ENCODE results near the gene TCEAL8.

The TCEAL8 gene

GRCh38 chrX:103220511-103221323 lies 34.2 kb downstream of the TCEAL8 start:
- TF ChIP-seq REST (IDR thresholded peaks at IDR 0.05; ENCODE audit: insufficient read depth in 1 of 2, low read depth in 2 of 2, low read length in 2 of 2) (no peak), SIN3A (IDR thresholded peaks at IDR 0.05; ENCODE audit: borderline replicate concordance, insufficient read depth, low read length) (no peak), FOXP2 (optimal IDR thresholded peaks at IDR 0.05; ENCODE audit: borderline replicate concordance, extremely low read depth, extremely low read length, insufficient read depth) (no peak), POLR2AphosphoS5 (IDR thresholded peaks at IDR 0.05; ENCODE audit: low read depth, low read length) (no peak), TAF1 (IDR thresholded peaks at IDR 0.05; ENCODE audit: borderline replicate concordance, insufficient read depth, low read length) (no peak)

- TF ChIP-seq POLR2AphosphoS5 (IDR thresholded peaks at IDR 0.05; ENCODE audit: low read depth, low read length) (no peak), SIN3A (IDR thresholded peaks at IDR 0.05; ENCODE audit: borderline replicate concordance, insufficient read depth, low read length) (no peak), REST (IDR thresholded peaks at IDR 0.05; ENCODE audit: insufficient read depth in 1 of 2, low read depth in 2 of 2, low read length in 2 of 2) (no peak), TAF1 (IDR thresholded peaks at IDR 0.05; ENCODE audit: borderline replicate concordance, insufficient read depth, low read length) (no peak)
Observed at GRCh38 chrX:103215425-103215991, 39.4 kb downstream of the TCEAL8 start.

- TF ChIP-seq TAF1 (IDR thresholded peaks at IDR 0.05; ENCODE audit: borderline replicate concordance, insufficient read depth, low read length) (no peak), FOXP2 (optimal IDR thresholded peaks at IDR 0.05; ENCODE audit: borderline replicate concordance, extremely low read depth, extremely low read length, insufficient read depth) (no peak)
Observed at GRCh38 chrX:103214870-103215424, 40.0 kb downstream of the TCEAL8 start, which contains the start of gene BEX4. TSS of gene BEX4 (plus strand) at chrX:103215108. CDS start at chrX:103216154, 1,046 bp downstream.

GRCh38 chrX:103212749-103213457 lies 42.1 kb downstream of the TCEAL8 start:
- TF ChIP-seq POLR2AphosphoS5 (IDR thresholded peaks at IDR 0.05; ENCODE audit: low read depth, low read length), result no peak
- TF ChIP-seq REST (IDR thresholded peaks at IDR 0.05; ENCODE audit: insufficient read depth in 1 of 2, low read depth in 2 of 2, low read length in 2 of 2), result no peak
- no peak for TF ChIP-seq TAF1 (IDR thresholded peaks at IDR 0.05; ENCODE audit: borderline replicate concordance, insufficient read depth, low read length)
- no peak for TF ChIP-seq SIN3A (IDR thresholded peaks at IDR 0.05; ENCODE audit: borderline replicate concordance, insufficient read depth, low read length)
- no peak for TF ChIP-seq FOXP2 (optimal IDR thresholded peaks at IDR 0.05; ENCODE audit: borderline replicate concordance, extremely low read depth, extremely low read length, insufficient read depth)

GRCh38 chrX:103211012-103211715 lies 43.8 kb downstream of the TCEAL8 start:
- TF ChIP-seq TAF1 (IDR thresholded peaks at IDR 0.05; ENCODE audit: borderline replicate concordance, insufficient read depth, low read length), result no peak
